Activated B cell treated with CpG ODN at 0.5 μM for 24 hours (primary cell): Measurements from ENCODE around the gene WWOX. TPM values are rescaled to one million over a fixed set of nuclear protein-coding genes. Genes with fewer than 3 reads are reported as not detected.
"Not testable (repeated sequence)": the region's sequence is repeated elsewhere in the genome, so short reads cannot be mapped to it uniquely, and the experiment has no call there.

Experiments used
- ATAC-seq: fragments of 200-7000 bp; cut with Tn5 transposase; one replicate; pipeline ENCODE4 v1.10.0; 2021; ENCODE audit warnings: low read depth, mild to moderate bottlenecking, moderate library complexity
- CTCF ChIA-PET: fragments of 350-600 bp; sonication (Branson Sonifier 250); formaldehyde crosslinking; loops from one replicate; lab custom pipeline; 2021; ENCODE audit warnings: antibody characterized with exemption; lab: Charles Lee
- POLR2A ChIA-PET: fragments of 350-600 bp; sonication (Branson Sonifier 250); formaldehyde crosslinking; loops from one replicate; lab custom pipeline; 2021; ENCODE audit warnings: antibody characterized with exemption; lab: Charles Lee
- DNase-seq: peaks from one replicate; pipeline ENCODE4 v3.0.0; 2022
- H3K27ac Mint-ChIP-seq: one replicate; pipeline ENCODE4 v1.8.0; 2020; ENCODE audit warnings: mixed read lengths
- H3K27me3 Mint-ChIP-seq: one replicate; pipeline ENCODE4 v1.8.0; 2021; ENCODE audit warnings: mixed read lengths
- H3K36me3 Mint-ChIP-seq: one replicate; pipeline ENCODE4 v1.8.0; 2021; ENCODE audit warnings: low read depth, mixed read lengths
- H3K4me1 Mint-ChIP-seq: one replicate; pipeline ENCODE4 v1.8.0; 2021; ENCODE audit warnings: mixed read lengths
- H3K4me3 Mint-ChIP-seq: one replicate; pipeline ENCODE4 v1.8.0; 2020; ENCODE audit warnings: mild to moderate bottlenecking, mixed read lengths
- H3K9me3 Mint-ChIP-seq: one replicate; pipeline ENCODE4 v1.8.0; 2020; ENCODE audit warnings: mixed read lengths
- intact Hi-C: fragments of 100-400 bp; cut with micrococcal nuclease; formaldehyde crosslinking; loops from one replicate; pipeline ENCODE4 v1.15.1; 2024
- total RNA-seq: library from RNA; stranded (reverse); gene quantifications from 2 replicates; pipeline ENCODE4 v1.2.3, GENCODE V29; 2022
- TF ChIP-seq, protein P1 (sequence below): fragments of 200-600 bp; IDR thresholded peaks from one replicate; pipeline ENCODE4 v1.8.0; 2022; ENCODE audit warnings: antibody characterized with exemption, mild to moderate bottlenecking

Gene WWOX
- total RNA-seq, 1 donor from 2014 or later, result 22.6 TPM

GRCh38 chr16:78509965-78510364 lies 410.5 kb downstream of the WWOX start:
- intact Hi-C loops, result no loop called here
- TF ChIP-seq, protein P1, sequence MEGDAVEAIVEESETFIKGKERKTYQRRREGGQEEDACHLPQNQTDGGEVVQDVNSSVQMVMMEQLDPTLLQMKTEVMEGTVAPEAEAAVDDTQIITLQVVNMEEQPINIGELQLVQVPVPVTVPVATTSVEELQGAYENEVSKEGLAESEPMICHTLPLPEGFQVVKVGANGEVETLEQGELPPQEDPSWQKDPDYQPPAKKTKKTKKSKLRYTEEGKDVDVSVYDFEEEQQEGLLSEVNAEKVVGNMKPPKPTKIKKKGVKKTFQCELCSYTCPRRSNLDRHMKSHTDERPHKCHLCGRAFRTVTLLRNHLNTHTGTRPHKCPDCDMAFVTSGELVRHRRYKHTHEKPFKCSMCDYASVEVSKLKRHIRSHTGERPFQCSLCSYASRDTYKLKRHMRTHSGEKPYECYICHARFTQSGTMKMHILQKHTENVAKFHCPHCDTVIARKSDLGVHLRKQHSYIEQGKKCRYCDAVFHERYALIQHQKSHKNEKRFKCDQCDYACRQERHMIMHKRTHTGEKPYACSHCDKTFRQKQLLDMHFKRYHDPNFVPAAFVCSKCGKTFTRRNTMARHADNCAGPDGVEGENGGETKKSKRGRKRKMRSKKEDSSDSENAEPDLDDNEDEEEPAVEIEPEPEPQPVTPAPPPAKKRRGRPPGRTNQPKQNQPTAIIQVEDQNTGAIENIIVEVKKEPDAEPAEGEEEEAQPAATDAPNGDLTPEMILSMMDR, result no peak
- Mint-ChIP-seq H3K4me1 (peaks cover 7% of the 10 kb centered on the region), H3K27me3 (no peaks in the 10 kb centered on the region), H3K9me3 (no peaks in the 10 kb centered on the region), H3K36me3 (no peaks in the 10 kb centered on the region), H3K4me3 (no peak overlapping the region), H3K27ac (no peak overlapping the region)
- POLR2A ChIA-PET, result no interaction called here
- CTCF ChIA-PET, result no interaction called here
- DNase-seq (no peak), ATAC-seq (no peak)

DNA sequence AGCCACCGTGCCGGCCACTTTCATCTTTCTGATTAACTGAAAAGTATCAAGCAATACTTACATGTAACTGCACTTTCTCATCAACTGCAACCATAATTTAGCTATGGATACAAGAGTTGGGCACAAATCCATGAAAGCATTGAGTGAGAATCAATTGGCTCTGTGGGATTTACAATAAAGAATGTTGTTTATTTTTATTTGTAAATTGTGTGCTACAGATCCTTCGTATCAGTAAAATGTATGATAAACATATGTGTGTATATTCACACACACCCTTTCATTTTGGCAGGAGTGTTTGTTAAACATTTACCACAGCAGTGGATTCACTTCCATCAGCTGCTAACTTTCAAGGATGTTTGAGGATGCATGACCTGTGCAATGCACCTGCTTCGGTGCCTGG lies 411.0 kb downstream of the WWOX start:
- no peak for ATAC-seq
- DNase-seq, result no peak
- CTCF ChIA-PET, result no interaction called here
- intact Hi-C loops, result no loop called here
- no peaks in the 10 kb centered on the region for H3K36me3 Mint-ChIP-seq
- TF ChIP-seq, protein P1, result no peak
- no peaks in the 10 kb centered on the region for H3K27me3 Mint-ChIP-seq
- no peak overlapping the region for H3K4me3 Mint-ChIP-seq
- POLR2A ChIA-PET, result no interaction called here
- H3K4me1 Mint-ChIP-seq, result peaks cover 7% of the 10 kb centered on the region
- H3K9me3 Mint-ChIP-seq, result no peaks in the 10 kb centered on the region
- no peak overlapping the region for H3K27ac Mint-ChIP-seq

GRCh38 chr16:78513838-78514237 lies 414.4 kb downstream of the WWOX start:
- CTCF ChIA-PET, result no interaction called here
- peaks cover 7% of the 10 kb centered on the region for H3K4me1 Mint-ChIP-seq

GRCh38 chr16:78514888-78515287 lies 415.4 kb downstream of the WWOX start:
- H3K4me1 Mint-ChIP-seq, H3K27me3 Mint-ChIP-seq, intact Hi-C loops, ATAC-seq, H3K36me3 Mint-ChIP-seq, CTCF ChIA-PET, DNase-seq, H3K27ac Mint-ChIP-seq, H3K9me3 Mint-ChIP-seq, H3K4me3 Mint-ChIP-seq: not testable (repeated sequence)
- POLR2A ChIA-PET, result interaction anchor here (0.5 kb wide), 1 partner anchor 11 kb away, joined by 3 read pairs; no protein-coding TSS in a partner anchor

More at GRCh38 chr16:78513838-78514237, 414.4 kb downstream of the WWOX start:
- POLR2A ChIA-PET, result no interaction called here
- intact Hi-C loops, result no loop called here
- TF ChIP-seq, protein P1, result no peak
- H3K27ac Mint-ChIP-seq, result no peak overlapping the region
- no peaks in the 10 kb centered on the region for H3K36me3 Mint-ChIP-seq
- H3K4me3 Mint-ChIP-seq, result no peak overlapping the region
- ATAC-seq (no peak), DNase-seq (no peak)
- H3K27me3 Mint-ChIP-seq, result no peaks in the 10 kb centered on the region
- no peaks in the 10 kb centered on the region for H3K9me3 Mint-ChIP-seq

GRCh38 chr16:78515421-78515820 lies 416.0 kb downstream of the WWOX start:
- CTCF ChIA-PET, result no interaction called here
- TF ChIP-seq, protein P1, result no peak
- H3K4me3 Mint-ChIP-seq, result no peak overlapping the region

More at GRCh38 chr16:78515421-78515820, 416.0 kb downstream of the WWOX start:
- no peaks in the 10 kb centered on the region for H3K4me1 Mint-ChIP-seq
- H3K36me3 Mint-ChIP-seq, result no peaks in the 10 kb centered on the region
- H3K9me3 Mint-ChIP-seq, result no peaks in the 10 kb centered on the region
- POLR2A ChIA-PET, result interaction anchor here (0.5 kb wide), 1 partner anchor 11 kb away, joined by 3 read pairs; no protein-coding TSS in a partner anchor
- H3K27me3 Mint-ChIP-seq, result no peaks in the 10 kb centered on the region
- intact Hi-C loops, result no loop called here
- DNase-seq, result no peak
- no peak overlapping the region for H3K27ac Mint-ChIP-seq
- ATAC-seq, result no peak
